GM19240 (cell line): ENCODE results near the gene PREP.
"Not testable (repeated sequence)": the region's sequence is repeated elsewhere in the genome, so short reads cannot be mapped to it uniquely, and the experiment has no call there.

Source experiments
- DNase-seq: peaks from one replicate; pipeline ENCODE4 v3.0.0; 2011; ENCODE audit warnings: low spot score; ENCODE audit not compliant: insufficient read length

PREP gene

DNA sequence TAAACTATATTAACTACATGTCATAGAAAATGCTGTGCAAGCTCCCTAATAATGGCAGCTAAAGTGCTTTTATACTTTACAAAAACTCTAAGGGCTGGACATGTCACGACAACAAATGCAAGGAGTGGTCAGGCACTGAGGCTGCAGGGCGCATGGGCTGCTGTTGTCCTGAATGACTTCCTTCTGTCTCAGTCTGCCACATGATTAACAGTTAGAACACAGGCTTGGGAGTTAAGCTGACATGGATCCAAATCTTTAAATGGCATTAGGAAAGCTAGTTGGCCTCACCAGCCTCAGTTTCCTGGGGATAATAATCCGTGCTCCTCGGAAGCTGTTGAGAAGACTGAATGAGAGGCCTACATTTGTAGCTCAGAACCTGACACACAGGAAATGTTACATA, 57.4 kb downstream of the PREP start:
- DNase-seq = no peak

GRCh38 chr6:105344881-105345370, 58.0 kb downstream of the PREP start:
- no peak for DNase-seq

DNA sequence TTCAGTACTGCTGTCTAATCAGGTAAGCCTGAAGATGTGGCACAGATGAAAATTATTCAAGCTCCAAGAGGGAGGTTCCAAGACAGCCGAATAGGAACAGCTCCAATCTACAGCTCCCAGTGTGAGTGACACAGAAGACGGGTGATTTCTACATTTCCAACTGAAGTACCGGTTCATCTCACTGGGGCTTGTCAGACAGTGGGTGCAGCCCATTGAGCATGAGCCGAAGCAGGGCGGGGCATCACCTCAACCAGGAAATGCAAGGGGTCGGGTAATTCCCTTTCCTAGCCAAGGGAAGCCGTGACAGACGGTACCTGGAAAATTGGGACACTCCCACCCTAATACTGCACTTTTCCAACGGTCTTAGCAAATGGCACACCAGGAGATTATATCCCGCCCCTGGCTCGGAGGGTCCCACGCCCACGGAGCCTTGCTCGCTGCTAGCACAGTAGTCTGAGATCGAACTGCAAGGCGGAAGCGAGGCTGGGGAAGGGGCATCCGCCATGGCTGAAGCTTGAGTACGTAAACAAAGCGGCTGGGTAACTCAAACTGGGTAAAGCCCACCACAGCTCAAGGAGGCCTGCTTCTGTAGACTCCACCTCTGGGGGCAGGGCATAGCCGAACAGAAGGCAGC, 64.4 kb downstream of the PREP start:
- not testable (repeated sequence) for DNase-seq

DNA sequence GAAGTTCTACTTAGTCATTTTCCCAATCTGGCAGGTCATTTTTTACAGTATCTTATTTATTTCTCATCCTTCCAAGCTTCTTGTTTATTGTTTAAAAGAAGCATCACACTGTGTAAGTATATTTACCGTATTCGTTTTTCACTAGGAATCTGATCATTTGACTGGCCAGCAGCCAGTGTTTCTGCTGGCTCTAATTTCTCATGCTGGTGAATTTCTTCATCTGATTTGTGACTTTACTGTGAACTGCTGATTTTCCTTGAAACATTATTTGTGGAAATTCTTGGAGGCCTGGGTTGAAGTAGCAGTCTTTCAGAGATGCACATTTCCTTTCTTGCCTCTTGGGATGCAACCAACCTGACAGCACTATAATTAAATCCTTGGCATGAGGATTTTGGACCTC, 65.9 kb downstream of the PREP start:
- DNase-seq = no peak

GRCh38 chr6:105332576-105332975, 70.3 kb downstream of the PREP start:
- DNase-seq = no peak

- DNase-seq = no peak
Measured at GRCh38 chr6:105331927-105332326, 71.0 kb downstream of the PREP start.

GRCh38 chr6:105330913-105331312, 72.0 kb downstream of the PREP start:
- DNase-seq = no peak

GRCh38 chr6:105330364-105330763, 72.5 kb downstream of the PREP start:
- DNase-seq = no peak

GRCh38 chr6:105326833-105327770, 75.8 kb downstream of the PREP start:
- no peak for DNase-seq

DNA sequence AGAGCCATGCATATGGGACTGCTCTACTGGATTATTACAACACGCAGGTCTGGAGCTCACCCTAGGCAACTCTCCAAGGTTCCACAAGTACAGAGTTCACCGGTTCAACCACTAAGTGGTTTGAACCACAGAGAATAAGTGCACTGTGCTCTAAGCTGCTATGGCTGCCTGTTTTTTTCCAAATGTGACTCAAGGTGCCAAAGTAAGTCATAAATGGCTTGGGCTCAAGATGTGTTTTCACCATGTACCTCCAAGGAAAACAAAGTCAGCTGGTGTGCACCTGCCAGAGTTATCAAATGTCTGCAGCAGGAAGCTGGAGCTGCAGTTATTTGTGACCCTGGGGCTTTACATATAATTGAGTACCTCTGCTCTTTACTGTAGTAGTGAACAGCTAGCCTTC, 76.7 kb downstream of the PREP start:
- DNase-seq = no peak

DNA sequence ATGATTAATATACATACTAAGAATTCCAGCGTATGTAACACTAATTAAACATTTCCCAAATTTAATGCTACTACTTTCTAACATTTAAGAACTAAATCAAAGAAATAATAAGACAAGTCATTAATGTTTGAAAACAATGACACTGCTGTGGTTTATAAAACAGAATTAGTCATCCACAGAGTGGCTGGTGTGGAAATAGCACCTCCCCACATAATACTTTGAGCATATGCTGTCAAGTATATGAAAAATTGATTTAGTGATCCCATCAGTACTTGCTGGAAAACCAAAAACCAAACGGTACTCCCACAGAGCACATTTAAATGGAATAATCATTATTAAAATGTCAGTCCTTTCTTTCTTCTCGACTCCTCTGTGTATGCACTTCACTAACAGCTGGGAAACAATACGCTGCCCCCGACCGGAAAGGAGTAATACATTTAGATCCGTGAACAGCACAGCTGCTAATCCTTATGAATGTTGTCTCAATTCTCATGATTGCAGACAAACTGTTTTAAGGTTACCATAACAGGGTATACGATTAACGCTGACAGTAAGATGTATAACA, 78.4 kb downstream of the PREP start:
- DNase-seq = no peak

DNA sequence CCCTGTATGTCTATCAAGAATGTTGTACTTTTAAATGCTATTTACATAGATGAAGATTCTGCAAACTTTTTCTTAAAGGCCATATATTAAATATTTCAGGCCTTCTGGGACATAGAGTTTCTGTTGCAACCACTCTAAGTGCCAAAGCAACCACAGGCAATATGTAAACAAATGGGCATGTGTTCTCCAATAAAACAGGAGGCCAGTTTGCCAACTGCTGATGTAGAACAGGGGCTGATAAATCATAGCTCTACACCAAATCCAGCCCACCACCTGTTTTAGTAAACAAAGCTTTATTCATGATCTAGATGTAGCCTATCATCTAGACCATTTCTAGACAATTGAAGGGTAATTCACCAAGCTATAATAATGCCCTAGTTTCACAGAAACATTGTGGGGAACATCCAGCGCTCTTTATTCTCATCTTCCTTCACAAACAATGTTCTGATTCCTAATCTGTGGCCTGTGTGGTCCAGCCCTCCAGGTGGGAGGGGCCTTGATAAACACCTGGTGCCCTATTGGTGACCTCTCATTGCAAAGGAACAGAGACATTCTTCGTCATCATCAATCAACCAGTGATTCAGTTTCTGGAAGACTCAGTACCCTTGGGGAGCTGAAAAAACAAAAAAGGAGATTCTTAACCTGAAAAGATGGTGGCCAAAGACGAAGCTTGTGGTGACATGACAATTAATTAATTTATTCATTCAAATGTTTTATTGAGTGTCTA, 80.2 kb downstream of the PREP start:
- DNase-seq = no peak

GRCh38 chr6:105321728-105322127, 81.2 kb downstream of the PREP start:
- DNase-seq = no peak

- DNase-seq = no peak
Measured at GRCh38 chr6:105321207-105321606, 81.7 kb downstream of the PREP start.

- DNase-seq = no peak
Measured at GRCh38 chr6:105320765-105321164, 82.1 kb downstream of the PREP start.

DNA sequence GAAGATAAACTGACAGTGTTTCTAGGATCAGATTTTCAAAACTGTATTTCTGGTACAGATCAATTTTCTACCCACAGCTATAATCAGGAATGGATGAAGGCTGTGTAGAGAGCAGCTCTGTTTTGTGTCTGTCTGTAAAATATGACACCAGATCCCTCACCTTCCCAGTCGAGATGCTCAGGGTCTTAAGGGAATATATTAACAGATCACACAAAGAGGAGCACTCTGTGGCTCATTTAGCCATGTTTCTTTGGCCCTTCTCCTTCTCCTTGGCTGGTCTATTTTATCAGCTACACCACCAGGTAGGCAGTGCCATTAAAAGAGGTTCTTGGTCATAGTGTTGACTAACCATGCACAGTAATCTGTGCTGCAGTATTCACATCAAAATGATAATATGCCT, 82.6 kb downstream of the PREP start:
- DNase-seq = no peak

GRCh38 chr6:105319331-105319730, 83.6 kb downstream of the PREP start:
- no peak for DNase-seq

DNA sequence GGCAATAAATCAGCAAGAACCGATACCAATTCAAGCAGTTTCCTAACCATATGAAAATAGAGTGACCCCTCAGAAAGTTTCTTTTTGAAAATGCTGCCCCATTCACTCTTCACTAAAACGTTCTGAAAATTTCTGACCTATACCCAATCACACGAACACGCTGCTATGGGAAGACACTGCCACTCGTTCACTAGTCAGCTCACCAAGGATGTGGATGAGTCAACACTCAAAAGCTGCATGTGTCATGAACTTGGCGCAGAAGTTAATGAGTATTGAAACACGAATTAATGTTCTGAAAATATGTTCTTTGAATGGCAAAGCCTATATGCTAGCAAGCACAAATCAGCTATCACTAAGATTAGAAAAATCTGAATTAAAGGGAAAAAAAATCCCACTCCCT, 84.2 kb downstream of the PREP start:
- no peak for DNase-seq

DNA sequence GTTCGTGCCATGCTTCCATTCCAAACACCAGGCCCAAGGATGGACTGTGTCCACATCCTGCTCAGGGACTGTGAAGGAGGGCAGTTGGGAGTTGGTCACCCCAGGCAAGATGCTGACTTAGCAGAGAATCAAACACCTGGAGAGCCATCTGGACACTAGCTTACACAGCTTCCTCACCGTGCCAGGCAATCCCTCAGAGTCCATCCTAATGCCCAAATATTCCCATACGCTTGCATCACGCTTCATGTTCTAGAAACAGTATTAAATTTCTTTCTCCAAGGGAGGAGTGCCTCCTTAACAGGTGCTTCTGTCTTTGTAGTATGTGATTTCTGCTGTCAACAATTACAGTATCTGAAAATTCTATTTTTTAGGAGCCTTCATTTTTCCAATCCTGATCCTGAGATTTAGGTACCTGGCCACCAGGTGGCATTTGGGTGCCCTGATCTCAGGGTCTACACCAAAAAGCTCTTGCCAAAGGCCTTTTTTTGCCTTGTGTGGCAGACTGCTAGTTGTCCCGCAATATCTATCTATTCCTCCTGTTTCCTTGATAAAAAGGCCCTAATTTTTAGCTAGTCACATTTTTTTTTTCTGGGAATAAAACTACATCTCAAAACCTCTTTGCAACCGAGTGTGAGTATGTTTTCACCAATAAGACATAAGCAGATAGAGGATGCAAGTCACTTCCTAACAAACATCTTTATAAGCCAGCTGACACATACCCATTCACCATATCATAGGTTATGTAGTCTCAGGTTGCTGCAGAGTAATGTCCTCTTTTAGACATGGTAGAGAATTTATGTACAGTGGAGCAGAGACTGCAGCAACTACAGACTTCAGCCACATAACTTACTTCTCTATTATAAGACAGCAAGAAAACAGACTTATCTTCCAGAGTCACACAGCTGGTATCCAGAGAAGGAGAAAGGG, 85.0 kb downstream of the PREP start:
- DNase-seq = no peak

- DNase-seq = no peak
Measured at GRCh38 chr6:105313211-105313610, 89.7 kb downstream of the PREP start.

GRCh38 chr6:105310947-105311346, 91.9 kb downstream of the PREP start:
- DNase-seq = no peak
